ENCODE data around the gene DLG5.

The DLG5 gene

DNA sequence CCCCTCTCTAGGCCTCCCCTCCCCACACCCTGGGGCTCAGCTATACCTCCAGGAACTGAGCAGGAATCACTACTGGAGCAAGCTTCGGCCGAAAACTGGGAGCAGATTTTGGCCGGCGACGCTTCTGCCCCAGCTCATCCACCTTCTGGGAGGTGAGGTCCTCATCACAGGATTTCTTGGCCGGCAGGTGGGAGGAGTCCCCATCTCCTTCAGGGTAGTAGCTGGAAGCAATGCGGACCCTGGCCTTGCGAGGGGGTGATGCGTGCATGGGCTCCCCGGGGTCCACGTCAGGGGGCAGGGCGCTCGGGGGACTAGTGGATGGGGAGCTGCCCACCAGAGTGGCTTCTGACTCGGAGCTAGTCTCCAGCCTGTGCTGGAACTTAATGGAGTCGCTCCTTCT lies 105.5 kb downstream of the DLG5 start:
- no peak for DNase-seq (ENCODE audit: low read depth, low spot score)

DNA sequence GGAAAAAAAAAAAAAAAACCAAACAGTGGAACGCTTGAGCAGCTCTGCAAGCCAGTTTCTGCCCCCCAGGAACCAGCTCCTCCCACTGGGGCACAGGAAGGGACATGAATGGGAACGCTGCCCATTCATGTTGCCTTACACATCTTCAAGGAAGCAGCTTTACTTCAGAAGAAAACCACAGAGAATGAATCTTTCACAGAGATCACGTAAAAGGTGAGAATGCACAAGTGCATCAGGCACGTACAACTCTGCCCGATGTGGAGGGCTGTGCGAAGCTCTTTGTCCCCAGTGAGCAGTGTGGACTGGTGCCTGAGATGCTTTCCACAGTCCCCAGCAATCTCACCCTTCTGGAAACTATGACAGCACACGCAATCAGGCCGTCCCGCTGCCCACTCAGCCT lies 106.2 kb downstream of the DLG5 start:
- peak; percentile 16 for DNase-seq (ENCODE audit: low read depth, low spot score)

DNA sequence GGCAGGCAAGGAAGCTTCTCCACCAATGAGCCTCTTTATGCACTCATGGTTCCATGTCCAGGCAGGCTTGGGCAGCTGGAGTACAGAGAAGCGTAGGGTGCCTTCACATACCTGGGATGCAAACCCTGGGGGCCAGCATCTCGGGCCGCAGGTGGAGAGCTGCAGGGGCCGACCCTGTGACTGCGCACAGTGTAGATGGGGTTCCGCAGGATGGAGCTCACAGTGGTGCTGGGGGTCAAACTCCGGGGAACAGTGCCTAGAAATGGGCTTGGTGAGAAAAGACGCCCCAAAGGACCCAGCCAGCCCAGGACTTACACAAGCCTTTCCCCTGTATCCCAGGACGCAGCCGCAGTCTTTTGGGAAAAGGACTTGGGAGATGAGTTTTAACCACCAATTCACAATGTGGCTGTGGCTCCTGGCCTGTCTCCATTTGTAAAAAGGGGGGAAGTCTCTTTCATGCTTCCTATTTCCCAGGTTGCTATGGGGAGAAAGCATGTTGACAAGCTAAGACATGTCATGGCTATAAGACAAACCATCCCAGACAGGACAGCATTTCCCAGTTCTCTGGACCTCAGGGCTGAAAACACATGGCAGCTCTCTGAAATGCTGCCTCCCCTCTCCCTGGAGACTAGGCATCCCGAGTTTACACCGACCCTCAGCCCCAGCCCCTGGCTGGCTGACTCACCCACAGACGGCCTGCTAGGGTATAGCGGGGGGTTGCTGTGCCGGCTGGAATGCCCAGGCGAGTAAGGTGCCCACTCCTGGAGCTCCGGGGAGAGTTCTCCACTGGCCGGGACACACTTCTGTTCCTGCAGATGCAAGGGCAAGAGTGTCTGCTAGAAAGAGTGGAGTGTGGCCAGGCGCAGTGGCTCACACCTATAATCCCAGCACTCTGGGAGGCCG lies 107.1 kb downstream of the DLG5 start:
- no peak for DNase-seq (ENCODE audit: low read depth, low spot score)

DNA sequence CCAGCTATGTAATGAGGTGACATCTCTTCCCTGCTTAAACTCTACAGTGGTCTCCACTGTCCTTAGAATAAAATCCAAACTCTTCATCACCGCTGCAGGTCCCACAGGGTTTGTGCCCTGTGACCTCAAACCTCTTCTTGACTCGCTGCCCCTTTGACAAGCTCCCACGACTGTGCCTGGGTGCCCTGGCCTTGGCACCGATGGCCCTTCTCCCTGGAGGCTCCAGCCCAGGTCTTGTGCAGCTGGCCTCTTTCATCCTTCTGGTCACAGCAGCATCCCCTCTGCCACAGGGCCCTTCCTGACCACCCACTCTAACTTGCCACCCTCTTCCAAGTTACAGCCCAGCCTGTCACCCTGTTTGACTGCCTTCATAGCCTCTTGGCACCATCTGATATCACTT lies 108.2 kb downstream of the DLG5 start:
- DNase-seq (ENCODE audit: low read depth, low spot score): no peak

DNA sequence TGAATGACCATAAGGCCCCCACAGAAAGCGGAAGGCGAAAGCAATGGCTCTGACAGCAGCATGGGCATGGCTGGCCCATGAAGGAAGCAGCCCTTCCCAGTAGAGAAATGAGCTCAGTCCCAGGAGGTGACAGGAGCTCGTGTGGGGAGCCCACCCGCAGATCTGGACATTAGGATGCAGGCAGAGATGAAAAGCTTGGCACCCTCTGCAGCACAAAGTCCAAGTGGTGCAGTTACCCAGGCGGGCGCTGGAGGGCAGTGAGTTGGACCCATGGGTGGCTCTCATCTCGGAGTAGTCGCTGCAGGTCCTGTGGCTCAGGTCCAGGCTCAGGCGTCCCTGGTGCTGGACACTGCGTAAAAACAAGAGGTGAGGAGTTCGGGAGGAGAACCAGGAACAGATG lies 109.0 kb downstream of the DLG5 start:
- DNase-seq (ENCODE audit: low read depth, low spot score): no peak

DNA sequence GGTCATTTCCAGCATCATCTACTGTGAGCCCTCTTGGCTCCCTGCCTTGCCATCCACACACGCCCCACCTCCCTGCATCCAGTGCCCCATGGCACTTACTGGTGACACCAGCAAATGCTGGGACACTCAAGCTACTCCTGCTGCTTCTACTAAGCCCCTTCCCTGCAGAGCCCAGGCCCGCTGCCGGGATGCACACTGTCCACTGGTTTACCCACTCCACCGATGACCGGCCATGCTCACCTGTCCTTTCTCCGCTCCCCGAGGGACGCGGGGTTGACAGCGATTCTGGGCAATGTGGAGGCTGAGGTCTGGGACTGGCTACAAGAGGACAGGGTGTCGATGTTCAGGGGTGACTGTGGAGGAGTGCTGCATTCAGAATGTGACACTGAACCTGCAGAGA lies 110.2 kb downstream of the DLG5 start:
- DNase-seq (ENCODE audit: low read depth, low spot score): no peak

DNA sequence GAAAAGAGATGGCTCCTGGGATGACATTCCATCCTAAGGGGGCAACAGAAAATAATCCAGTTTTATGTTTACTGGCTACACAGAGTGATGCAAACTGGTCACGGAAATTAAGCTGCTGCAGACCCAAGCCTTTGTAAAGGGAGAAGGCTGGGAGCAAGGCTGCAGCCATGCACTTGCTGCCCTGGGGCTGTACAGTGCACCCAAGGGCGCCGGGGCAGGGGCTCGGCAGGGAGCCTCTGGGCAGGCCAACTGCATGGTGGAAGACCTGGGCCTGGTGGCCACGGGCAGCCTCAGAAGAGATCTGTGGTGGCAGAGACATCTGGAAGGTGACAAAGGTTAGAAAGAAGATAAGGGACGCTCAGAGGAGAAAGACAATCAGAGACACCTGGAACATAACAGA lies 113.8 kb downstream of the DLG5 start:
- no peak for DNase-seq (ENCODE audit: low read depth, low spot score)

DNA sequence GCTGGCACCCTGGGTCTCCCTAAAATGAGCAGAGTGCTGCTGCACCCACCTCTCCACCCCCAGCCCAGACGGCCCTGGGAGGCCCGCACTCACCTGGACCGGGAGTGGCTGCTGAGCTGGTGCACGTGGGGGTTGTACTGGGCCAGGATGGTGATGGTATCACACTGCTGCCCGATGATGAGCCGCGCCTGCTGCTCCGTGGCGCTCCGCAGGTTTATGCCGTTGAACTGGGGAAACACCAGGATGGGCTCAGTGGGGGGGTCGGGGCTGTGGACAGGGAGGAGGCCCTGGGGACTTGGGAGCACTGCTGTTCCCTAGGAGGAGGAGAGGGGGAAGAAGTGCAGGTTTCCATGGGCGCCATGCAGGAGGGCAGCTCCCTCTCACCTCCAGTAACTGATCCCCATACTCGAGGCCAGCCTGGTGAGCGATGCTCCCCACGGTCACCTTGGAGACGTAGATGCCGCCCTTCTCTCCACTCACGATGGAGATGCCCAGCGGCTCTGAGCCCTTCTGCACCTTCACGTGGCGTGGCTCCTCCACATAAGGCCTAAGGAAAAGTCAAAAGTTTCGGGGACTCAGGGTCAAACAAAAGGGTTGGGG lies 114.6 kb downstream of the DLG5 start:
- no peak for DNase-seq (ENCODE audit: low read depth, low spot score)

DNA sequence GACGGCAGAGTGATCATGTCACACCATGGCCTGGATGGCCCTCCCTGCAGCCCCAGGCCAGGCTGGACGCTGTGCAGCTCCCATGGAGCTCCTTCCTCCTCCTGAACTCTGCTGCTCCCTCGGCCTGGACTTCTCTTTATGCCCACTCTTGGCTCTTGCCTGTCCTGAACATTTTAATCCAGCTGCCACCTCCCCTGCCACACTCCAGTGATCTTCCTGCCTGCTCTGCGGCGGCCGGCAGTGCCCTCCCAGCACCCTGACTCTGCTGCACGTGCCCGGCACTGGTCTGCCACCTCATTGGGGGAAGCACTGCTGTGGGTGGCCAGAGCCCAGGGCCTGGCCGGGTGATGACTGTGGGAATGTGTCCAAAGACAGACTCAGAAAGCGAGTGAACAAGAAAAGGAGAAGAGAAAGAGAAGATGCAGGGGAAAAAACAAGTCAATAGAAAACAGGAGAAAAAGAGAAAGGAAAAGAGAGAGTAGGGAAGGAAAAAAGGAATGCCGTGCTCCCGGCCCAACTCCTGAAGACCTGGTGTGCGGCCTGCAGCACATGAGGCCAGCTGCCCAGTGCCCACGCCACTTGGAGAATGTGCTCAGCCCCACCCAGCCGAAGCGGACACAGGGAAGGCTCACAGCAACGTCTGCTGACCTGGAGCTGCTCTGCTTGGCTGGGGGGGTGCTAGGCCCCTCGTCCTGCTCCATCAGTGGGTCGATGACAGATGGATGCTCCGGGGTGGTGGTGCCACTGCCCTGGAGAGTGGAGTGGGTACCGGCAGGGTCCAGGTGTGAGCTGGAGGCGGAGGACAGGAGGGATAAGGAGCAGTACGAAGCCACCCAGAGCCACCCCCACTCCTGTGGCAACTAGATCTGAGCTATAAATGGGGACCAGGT lies 115.9 kb downstream of the DLG5 start:
- no peak for DNase-seq (ENCODE audit: low read depth, low spot score)

DNA sequence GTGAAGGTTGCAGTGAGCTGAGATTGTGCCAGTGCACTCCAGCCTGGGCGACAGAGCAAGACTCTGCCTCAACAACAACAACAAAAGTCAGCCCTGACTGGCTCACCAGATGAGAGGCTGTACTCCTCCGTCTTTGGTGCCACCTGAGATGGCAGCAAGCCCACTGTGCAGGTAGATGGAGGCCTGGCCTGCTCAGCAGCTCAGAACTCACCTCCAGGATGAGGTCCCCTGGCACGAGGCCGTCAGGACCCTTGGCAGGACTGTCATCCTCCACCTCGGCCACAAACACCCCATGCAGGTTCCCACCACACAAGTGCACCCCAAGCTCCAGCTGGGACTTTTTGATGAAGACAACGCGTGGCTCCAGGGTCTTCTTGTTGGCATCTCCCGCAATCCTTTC lies 117.2 kb downstream of the DLG5 start:
- no peak for DNase-seq (ENCODE audit: low read depth, low spot score)

DNA sequence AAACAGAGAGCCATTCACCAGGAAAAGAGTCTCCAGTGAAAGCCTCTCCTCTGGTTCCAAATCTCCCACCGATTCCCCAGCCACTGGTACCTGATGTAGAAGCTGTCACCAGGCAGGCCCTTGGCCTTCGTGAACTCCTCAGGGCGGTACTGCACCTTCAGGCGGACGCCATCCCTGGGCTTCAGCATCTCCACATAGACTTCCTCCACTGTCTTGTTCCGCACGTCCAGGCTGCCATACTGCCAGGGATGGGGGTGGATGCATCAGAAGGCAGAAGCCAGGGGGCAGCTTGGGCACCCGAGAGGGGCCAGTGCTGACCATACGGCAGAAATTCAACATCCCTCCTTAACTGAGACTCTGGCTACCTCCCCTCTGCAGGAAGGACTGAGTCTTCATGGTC lies 118.8 kb downstream of the DLG5 start:
- DNase-seq (ENCODE audit: low read depth, low spot score): no peak

DNA sequence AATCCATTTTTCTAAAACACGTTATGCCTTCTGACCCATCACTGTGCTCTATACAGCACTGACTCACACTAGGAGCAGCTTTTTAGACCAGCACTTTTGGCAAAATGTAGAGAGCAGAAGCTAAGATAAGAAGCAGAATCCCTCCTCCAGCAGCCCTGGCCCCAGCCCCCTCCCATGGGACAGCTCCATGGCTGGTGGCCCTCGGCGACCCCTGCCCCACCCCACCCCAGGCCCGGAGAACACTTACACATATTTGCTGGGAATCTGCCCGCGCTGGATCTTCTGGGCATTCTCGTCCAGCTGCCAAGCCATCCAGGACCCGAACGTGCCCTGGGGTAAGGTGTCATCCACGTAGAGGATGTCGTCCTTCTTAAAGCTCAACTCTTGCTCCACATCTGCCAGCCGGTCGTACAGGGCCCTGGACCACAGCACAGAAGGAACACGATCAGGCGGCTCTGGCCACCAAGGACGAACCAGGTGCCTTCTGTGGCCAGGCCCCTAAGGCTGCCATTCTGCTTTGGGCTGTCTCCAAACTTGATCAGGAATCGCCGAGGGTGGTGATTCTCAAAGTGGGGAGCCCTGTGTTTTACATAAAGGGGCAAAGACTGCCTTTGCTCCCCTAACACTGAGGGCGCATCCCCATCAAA lies 119.9 kb downstream of the DLG5 start:
- DNase-seq (ENCODE audit: low read depth, low spot score): no peak

DNA sequence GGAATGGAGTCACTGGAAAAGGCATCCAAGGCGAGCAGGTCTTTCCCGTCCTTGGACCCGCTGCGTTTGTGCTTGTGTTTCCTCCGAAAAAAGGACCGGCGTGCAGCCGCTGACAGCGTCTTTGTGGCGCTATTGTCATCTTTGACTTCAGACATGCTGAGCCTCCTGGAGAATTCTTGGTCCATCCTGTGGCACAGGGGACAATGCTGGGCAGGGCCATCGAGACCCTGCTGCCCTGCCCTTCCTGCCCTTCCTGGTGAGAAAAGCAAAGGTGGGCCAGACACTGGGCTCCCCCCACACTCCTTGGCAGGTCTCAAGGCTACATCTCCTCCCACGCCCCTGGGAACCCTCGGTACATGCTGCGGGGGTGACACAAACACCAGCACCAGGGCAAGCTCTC lies 120.9 kb downstream of the DLG5 start:
- DNase-seq (ENCODE audit: low read depth, low spot score): no peak

DNA sequence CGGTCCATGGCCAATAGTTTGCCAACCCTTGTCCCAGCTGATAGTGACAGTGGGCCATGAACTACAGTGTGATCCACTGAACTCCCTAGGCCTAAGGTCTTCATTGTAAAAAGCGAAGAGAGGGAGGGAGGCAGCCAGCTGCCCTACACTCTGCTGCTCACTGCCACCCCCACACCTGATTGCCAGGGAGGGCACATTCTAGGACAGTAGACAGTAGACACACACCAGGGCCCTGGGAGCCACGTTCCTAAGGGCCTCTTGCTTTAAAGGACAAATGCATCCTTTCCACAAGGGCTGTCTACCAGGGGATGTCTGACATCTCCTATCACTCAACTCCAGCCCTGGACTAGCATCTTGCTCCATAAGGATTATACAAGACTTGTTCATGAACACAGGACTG lies 122.2 kb downstream of the DLG5 start:
- no peak for DNase-seq (ENCODE audit: low read depth, low spot score)

DNA sequence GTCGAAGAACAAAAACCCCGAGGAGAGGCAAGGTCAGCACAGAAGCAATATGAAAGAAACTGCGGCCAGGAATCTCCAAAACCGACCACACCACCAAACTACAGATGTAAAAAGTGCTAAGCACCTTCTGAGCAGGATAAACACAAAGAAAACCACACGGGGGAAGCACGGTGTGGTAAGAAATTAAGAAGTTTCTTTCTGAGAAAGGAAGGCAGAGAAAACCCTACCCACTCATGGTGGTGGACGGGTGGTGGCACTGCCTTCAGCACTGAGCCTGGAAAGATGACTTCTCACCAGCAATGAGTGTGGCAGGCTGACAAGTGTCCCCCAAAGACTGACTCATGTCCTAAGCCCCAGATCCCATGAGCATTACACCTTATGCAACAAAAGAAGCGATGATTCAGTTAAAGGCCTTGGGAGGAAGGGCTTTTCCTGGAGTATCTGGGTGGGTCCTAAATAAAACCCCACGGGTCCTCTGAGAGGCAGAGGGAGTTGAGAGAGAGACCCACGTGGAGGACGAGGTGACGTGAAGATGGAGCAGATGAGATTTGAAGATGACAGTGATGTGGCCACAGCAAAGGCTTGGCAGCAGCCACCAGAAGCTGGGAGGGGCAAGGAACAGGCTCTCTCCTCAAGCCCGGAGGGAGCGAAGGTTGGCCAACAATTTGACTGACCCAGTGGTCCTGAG lies 124.9 kb downstream of the DLG5 start:
- peak; percentile 73 for DNase-seq (ENCODE audit: low read depth, low spot score)

DNA sequence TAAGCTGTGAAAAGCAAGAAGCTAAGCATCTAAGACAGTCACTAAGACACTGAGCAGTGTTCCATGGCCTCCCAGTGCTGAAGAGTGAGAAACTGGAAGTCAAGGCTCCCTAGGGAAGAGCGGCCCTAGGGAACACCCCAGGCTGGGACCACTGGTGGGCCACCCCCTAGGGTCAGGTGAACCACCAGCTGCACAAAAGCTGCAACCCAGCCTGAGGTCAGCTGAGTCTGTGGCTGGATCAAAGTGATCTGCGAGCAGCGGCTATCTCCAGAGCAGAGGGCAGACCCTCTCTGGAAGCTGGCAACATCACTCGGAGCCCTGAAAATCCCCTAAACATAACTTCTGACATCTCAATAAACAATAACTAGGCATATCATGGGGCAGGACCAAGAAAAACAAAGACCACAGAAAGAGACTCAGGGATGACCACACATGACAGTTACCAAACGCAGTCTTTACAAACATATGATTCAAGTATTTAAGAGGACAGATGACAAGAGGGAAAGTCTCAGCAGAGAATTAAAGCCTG lies 125.8 kb downstream of the DLG5 start:
- DNase-seq (ENCODE audit: low read depth, low spot score): peak; percentile 13

DNA sequence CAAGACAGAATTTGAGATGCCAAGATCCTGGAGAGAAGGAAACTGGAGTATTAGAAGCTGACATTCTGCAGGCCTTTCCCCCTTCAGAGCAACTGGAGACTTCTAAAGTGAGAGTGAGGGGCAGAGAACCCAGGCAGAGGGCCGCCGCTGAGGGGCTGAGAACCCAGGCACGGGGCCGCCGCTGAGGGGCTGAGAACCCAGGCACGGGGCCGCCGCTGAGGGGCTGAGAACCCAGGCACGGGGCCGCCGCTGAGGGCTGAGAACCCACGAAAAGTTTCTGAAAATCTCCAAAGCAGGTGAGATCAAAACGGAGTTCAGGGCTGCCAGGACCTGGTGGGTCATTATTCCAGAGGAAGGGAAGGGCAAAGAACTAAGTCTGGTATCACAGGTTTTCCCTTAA lies 126.2 kb downstream of the DLG5 start:
- no peak for DNase-seq (ENCODE audit: low read depth, low spot score)

DNA sequence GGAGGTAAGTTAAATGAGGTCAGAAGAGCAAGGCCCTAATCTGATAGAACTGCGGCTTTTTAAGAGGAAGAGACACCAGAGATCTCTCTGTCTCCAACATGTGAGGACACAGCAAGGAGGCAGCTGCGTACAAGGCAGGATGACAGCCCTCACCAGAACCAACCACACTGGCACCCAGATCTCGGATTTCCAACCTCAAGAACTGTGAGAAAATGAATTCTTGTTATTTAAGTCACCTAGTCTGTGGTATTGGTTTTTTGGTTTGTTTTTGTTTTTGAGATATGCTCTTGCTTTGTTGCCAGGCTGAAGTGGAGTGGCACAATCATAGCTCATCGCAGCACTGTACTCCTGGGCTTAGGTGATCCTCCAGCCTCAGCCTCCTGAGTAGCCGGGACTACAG lies 127.2 kb downstream of the DLG5 start:
- DNase-seq (ENCODE audit: low read depth, low spot score): peak; percentile 67

DNA sequence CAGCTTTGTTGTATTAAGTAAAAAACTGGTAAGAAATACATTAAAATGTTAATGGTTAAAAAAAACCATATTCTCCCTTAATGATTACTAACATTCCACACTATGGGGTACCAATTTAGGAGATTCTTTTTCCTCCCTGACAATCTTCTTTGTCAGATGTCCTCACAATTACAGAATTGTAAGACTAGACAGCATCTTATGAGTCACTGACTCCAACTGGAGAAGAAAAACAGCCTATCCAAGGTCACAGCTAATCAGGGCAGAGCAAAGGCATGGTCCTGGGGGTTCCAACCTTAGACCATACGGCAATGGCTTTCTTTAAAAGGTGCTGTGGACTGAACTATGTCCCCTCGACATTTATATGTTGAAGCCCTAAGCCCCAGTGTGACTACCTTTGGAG lies 127.6 kb downstream of the DLG5 start:
- DNase-seq (ENCODE audit: low read depth, low spot score): peak; percentile 22

DNA sequence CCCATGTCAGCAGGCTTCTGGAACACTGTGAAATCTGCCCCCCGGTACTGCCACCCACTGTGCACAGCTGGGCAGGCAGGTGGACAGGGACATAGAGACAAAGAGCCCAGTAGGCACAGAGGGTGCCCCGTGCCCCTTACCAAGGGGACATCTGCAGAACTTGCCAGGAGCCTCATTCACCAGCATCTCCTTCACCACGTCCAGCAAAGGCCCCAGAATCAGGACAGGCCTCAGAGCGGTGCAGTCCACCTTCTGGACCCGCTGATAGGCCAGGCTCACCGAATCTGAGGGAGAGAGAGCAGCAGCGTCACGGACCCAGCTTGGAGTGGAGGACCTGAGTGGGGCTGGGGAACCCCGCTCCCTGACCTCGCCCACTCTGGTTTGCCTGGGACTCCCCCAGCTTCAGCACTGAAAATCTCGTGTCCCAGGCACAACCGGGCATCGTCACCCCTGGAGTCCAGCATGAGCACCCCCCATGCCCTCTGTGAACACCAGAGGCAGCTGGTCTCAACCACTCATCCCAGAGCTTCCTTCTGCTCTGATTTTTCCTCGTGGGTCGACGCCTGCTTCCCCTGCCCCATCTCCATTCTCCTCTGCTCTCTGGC lies 130.1 kb downstream of the DLG5 start:
- DNase-seq (ENCODE audit: low read depth, low spot score): no peak

All from astrocyte of the hippocampus (primary cell).